Upper lobe of left lung (tissue), 6 donors: ENCODE measurements around the gene ARHGAP45. TPM values are rescaled to one million over a fixed set of nuclear protein-coding genes. Genes with fewer than 3 reads are reported as not detected.

Experiments
- ATAC-seq, 2 donors: fragments of 200-7000 bp; cut with Tn5 transposase; one replicate each; pipeline ENCODE4 v1.9.1; 2022; ENCODE audit warnings: mild to moderate bottlenecking in 2 of 2, moderate library complexity in 2 of 2; ENCODE audit not compliant: low FRiP score in 2 of 2
- DNase-seq, 2 donors: peaks; one replicate each; pipeline ENCODE4 v3.0.0-alpha.2; 2019 to 2020
- H3K27ac ChIP-seq, 4 donors: fragments of 200-600 bp; sonication (generic); one replicate each; pipeline ENCODE4 v1.5.1; 2016 to 2019
- H3K27me3 ChIP-seq, 4 donors: fragments of 200-600 bp; sonication (generic); one replicate each; pipeline ENCODE4 v1.5.1; 2017 to 2019
- H3K36me3 ChIP-seq, 4 donors: fragments of 200-600 bp; sonication (generic); one replicate each; pipeline ENCODE4 v1.5.1; 2016 to 2019
- H3K4me1 ChIP-seq, 4 donors: fragments of 200-600 bp; sonication (generic); one replicate each; pipeline ENCODE4 v1.5.1; 2018 to 2019
- H3K4me3 ChIP-seq, 4 donors: fragments of 200-600 bp; sonication (generic); one replicate each; pipeline ENCODE4 v1.5.1; 2017 to 2019; ENCODE audit warnings: mild to moderate bottlenecking in 2 of 4, moderate library complexity in 1 of 4
- H3K9me3 ChIP-seq, 4 donors: fragments of 200-600 bp; sonication (generic); one replicate each; pipeline ENCODE4 v1.5.1; 2018 to 2019
- EP300 ChIP-seq, 4 donors: sonication (generic); formaldehyde crosslinking; IDR thresholded peaks; one replicate each; pipeline ENCODE4 v1.5.1; 2017; ENCODE audit warnings: antibody characterized with exemption in 4 of 4, control low read depth in 2 of 4
- POLR2A ChIP-seq, 4 donors: fragments of 450-650 bp; IDR thresholded peaks; one replicate each; pipeline ENCODE4 v1.5.1; 2016 to 2017; ENCODE audit warnings: antibody characterized with exemption in 4 of 4, mild to moderate bottlenecking in 2 of 4
- POLR2AphosphoS5 ChIP-seq, 2 donors: sonication (generic); formaldehyde crosslinking; IDR thresholded peaks; one replicate each; pipeline ENCODE4 v1.5.1; 2017; ENCODE audit warnings: antibody characterized with exemption in 2 of 2
- WGBS, 2 donors: methylation state at CpG; one replicate each; pipeline ENCODE4 v1.1.5; 2017 to 2018; 5-methylcytosine and 5-hydroxymethylcytosine counted together
- total RNA-seq, 6 donors: library from RNA; depleted of rRNA in 4 of 6; stranded (reverse); fragments of >200 nt in 4 of 6; gene quantifications; one replicate each; pipeline versions ENCODE4 v1.1.0 to v1.2.1, GENCODE V29; 2016 to 2021
- TF ChIP-seq, protein P1 (sequence below), 6 experiments: fragments of 450-650 bp in 4 of 6; fragments of 200-600 bp in 2 of 6; sonication (generic) in 2 of 6; IDR thresholded peaks; one replicate each; pipeline ENCODE4 v1.5.1; 2016 to 2019; ENCODE audit warnings: antibody characterized with exemption in 6 of 6
- donor health status: DM: no; HTN: no; CAD: no; lungs with moderate emphysema.
- donor health status: DM: no; HTN: yes; CAD: no; lungs with severe emphysema.

Gene ARHGAP45
- total RNA-seq, 6 donors from 2014 or later: 91.6 to 332 (median 123) TPM

DNA sequence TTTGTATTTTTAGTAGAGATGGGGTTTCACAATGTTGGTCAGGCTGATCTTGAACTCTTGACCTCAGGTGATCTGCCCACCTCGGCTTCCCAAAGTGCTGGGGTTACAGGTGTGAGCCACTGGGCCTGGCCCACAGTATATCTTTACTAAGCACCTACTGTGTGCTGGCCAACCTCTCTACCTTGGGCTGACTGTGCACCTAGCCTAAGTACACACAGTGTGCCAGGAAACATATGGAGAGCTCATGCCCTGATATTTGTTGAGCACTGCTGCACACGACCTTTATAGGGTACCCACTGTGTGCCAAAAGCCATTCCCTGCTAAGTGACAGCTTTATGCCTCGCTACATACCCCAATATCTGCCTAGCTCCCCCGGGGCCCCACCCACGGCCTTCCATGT, 6.3 kb upstream of the ARHGAP45 start:
- H3K9me3 ChIP-seq: peaks cover 17 to 28% (median 22%) of the 10 kb centered on the region in 4 donors
- DNase-seq: peak in 1 of 2 donors; percentile 8
- no peak overlapping the region for H3K27ac ChIP-seq
- peaks cover 0 to 19% (median 3%) of the 10 kb centered on the region in 4 donors for H3K36me3 ChIP-seq
- 80 to 94% methylated on average over 5 of the region's 5 CpGs for WGBS, 2 donors
- H3K4me1 ChIP-seq: peaks cover 17 to 25% (median 20%) of the 10 kb centered on the region in 4 donors
- TF ChIP-seq EP300 (IDR thresholded peaks at IDR 0.05) (no peak), POLR2A (IDR thresholded peaks at IDR 0.05) (no peak), POLR2AphosphoS5 (IDR thresholded peaks at IDR 0.05) (no peak)
- TF ChIP-seq, protein P1, sequence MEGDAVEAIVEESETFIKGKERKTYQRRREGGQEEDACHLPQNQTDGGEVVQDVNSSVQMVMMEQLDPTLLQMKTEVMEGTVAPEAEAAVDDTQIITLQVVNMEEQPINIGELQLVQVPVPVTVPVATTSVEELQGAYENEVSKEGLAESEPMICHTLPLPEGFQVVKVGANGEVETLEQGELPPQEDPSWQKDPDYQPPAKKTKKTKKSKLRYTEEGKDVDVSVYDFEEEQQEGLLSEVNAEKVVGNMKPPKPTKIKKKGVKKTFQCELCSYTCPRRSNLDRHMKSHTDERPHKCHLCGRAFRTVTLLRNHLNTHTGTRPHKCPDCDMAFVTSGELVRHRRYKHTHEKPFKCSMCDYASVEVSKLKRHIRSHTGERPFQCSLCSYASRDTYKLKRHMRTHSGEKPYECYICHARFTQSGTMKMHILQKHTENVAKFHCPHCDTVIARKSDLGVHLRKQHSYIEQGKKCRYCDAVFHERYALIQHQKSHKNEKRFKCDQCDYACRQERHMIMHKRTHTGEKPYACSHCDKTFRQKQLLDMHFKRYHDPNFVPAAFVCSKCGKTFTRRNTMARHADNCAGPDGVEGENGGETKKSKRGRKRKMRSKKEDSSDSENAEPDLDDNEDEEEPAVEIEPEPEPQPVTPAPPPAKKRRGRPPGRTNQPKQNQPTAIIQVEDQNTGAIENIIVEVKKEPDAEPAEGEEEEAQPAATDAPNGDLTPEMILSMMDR (IDR thresholded peaks at IDR 0.05): no peak
- H3K27me3 ChIP-seq: no peaks in the 10 kb centered on the region
- no peak for ATAC-seq
- H3K4me3 ChIP-seq: no peak overlapping the region

DNA sequence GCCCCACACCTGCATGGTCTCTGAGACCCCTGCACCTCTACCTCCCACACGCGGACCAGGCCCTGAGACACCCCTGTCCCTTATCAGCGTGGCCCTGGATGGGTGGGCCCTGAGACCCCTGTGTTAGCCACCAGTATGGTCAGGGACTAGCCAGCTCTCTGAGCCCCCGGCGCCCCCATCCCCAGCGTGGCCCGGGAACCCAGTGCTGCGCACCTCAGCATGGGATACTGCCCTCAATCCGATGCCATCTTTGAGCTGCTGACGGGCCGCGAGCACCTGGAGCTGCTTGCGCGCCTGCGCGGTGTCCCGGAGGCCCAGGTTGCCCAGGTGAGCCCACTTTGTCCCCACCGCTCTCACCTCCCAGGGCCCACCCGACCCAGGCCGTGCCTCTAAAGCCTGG, 5.0 kb upstream of the ARHGAP45 start:
- no peaks in the 10 kb centered on the region for H3K27me3 ChIP-seq
- no peak overlapping the region for H3K27ac ChIP-seq
- peak in 1 of 2 donors; percentile 83 for DNase-seq
- peaks cover 16 to 19% (median 17%) of the 10 kb centered on the region in 4 donors for H3K9me3 ChIP-seq
- peaks cover 0 to 9% (median 0%) of the 10 kb centered on the region in 4 donors for H3K36me3 ChIP-seq
- ATAC-seq: no peak
- WGBS, 2 donors: 90 to 93% methylated on average over 10 to 20 of the region's 20 CpGs
- TF ChIP-seq, protein P1 (IDR thresholded peaks at IDR 0.05): no peak
- TF ChIP-seq EP300 (IDR thresholded peaks at IDR 0.05): no peak
- no peak for TF ChIP-seq POLR2AphosphoS5 (IDR thresholded peaks at IDR 0.05)
- no peak for TF ChIP-seq POLR2A (IDR thresholded peaks at IDR 0.05)
- peaks cover 30 to 38% (median 33%) of the 10 kb centered on the region in 4 donors for H3K4me1 ChIP-seq
- no peak overlapping the region for H3K4me3 ChIP-seq

GRCh38 chr19:1062387-1063029, 4.5 kb upstream of the ARHGAP45 start:
- Histone ChIP-seq H3K4me1 (peaks cover 33 to 43% (median 38%) of the 10 kb centered on the region in 4 donors), H3K27ac (no peak overlapping the region), H3K36me3 (peaks cover 0 to 5% (median 0%) of the 10 kb centered on the region in 4 donors), H3K4me3 (no peak overlapping the region), H3K9me3 (peaks cover 11 to 14% (median 12%) of the 10 kb centered on the region in 4 donors), H3K27me3 (peaks cover 0 to 3% (median 0%) of the 10 kb centered on the region in 4 donors)
- ATAC-seq: no peak
- TF ChIP-seq EP300 (IDR thresholded peaks at IDR 0.05) (no peak), POLR2A (IDR thresholded peaks at IDR 0.05) (no peak), POLR2AphosphoS5 (IDR thresholded peaks at IDR 0.05) (no peak)
- TF ChIP-seq, protein P1 (IDR thresholded peaks at IDR 0.05): no peak
- no peak for DNase-seq
- WGBS, 2 donors: 86 to 94% methylated on average over 17 of the region's 17 CpGs

DNA sequence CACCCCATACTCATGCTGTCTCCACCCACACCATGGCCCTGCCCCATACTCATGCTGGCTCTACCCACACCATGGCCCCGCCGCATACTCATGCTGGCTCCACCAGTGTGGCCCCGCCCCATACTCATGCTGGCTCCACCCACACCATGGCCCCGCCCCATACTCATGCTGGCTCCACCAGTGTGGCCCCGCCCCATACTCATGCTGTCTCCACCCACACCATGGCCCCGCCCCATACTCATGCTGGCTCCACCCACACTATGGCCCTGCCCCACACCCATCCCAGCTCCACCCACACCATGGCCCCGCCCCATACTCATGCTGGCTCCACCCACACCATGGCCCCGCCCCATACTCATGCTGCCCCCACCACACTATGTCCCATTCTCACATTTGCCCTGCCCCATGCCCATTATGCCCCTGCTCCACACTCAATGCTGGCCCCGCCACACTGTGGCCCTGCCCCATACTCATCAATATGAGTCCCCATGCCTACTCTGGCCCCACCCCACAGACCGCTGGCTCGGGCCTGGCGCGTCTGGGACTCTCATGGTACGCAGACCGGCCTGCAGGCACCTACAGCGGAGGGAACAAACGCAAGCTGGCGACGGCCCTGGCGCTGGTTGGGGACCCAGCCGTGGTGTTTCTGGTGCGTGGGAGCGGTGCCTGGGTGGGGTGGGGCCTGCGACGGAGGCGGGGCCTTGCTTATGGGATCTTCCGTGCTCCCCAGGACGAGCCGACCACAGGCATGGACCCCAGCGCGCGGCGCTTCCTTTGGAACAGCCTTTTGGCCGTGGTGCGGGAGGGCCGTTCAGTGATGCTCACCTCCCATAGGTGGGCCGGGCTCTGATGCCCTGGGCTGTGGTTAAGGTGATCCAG, 3.7 kb upstream of the ARHGAP45 start:
- H3K9me3 ChIP-seq: peaks cover 4 to 6% (median 5%) of the 10 kb centered on the region in 4 donors
- peaks cover 36 to 51% (median 46%) of the 10 kb centered on the region in 4 donors for H3K4me1 ChIP-seq
- H3K27ac ChIP-seq: no peak overlapping the region
- 75 to 84% methylated on average over 15 to 32 of the region's 37 CpGs for WGBS, 2 donors
- DNase-seq (peak; percentile 55 to 88), ATAC-seq (no peak)
- no peak overlapping the region for H3K4me3 ChIP-seq
- TF ChIP-seq EP300 (IDR thresholded peaks at IDR 0.05) (no peak), POLR2A (IDR thresholded peaks at IDR 0.05) (no peak), POLR2AphosphoS5 (IDR thresholded peaks at IDR 0.05) (no peak)
- TF ChIP-seq, protein P1 (IDR thresholded peaks at IDR 0.05): no peak
- peaks cover 0 to 3% (median 0%) of the 10 kb centered on the region in 4 donors for H3K27me3 ChIP-seq
- H3K36me3 ChIP-seq: peaks cover 0 to 5% (median 0%) of the 10 kb centered on the region in 4 donors
